ELR (cell line): Measurements from ENCODE around the gene LHFPL2.
A peak's percentile ranks its signal among the peaks of the same experiment; 100 is the strongest.

ENCODE experiments used
- DNase-seq: peaks from one replicate; pipeline ENCODE4 v3.0.0-alpha.2; 2015; ENCODE audit warnings: low read depth

LHFPL2 gene

GRCh38 chr5:78640662-78641474 is 7.7 kb downstream of the LHFPL2 start:
- peak; percentile 68 for DNase-seq

- no peak for DNase-seq
Measured at GRCh38 chr5:78639791-78640190, 8.8 kb downstream of the LHFPL2 start.

GRCh38 chr5:78638973-78639669 is 9.5 kb downstream of the LHFPL2 start:
- DNase-seq = no peak

- DNase-seq = peak; percentile 100
Measured at GRCh38 chr5:78638423-78638822, 10.1 kb downstream of the LHFPL2 start.

- DNase-seq = no peak
Measured at GRCh38 chr5:78637468-78637867, 11.1 kb downstream of the LHFPL2 start.

- DNase-seq = no peak
Measured at GRCh38 chr5:78636682-78637081, 11.9 kb downstream of the LHFPL2 start.

- DNase-seq = peak; percentile 43
Measured at GRCh38 chr5:78634634-78635033, 13.9 kb downstream of the LHFPL2 start.

- no peak for DNase-seq
Measured at GRCh38 chr5:78634229-78634628, 14.3 kb downstream of the LHFPL2 start.

- no peak for DNase-seq
Measured at GRCh38 chr5:78633700-78634099, 14.9 kb downstream of the LHFPL2 start.

GRCh38 chr5:78632467-78632866 is 16.1 kb downstream of the LHFPL2 start:
- no peak for DNase-seq

- DNase-seq = no peak
Measured at GRCh38 chr5:78631931-78632330, 16.6 kb downstream of the LHFPL2 start.

- DNase-seq = no peak
Measured at GRCh38 chr5:78630047-78630446, 18.5 kb downstream of the LHFPL2 start.

- no peak for DNase-seq
Measured at GRCh38 chr5:78629624-78630023, 18.9 kb downstream of the LHFPL2 start.

GRCh38 chr5:78628270-78628992 is 20.1 kb downstream of the LHFPL2 start:
- DNase-seq = peak; percentile 23

- peak; percentile 64 for DNase-seq
Measured at GRCh38 chr5:78627766-78628165, 20.8 kb downstream of the LHFPL2 start.

- DNase-seq = peak; percentile 50
Measured at GRCh38 chr5:78627175-78627574, 21.4 kb downstream of the LHFPL2 start.

- no peak for DNase-seq
Measured at GRCh38 chr5:78626009-78626571, 22.5 kb downstream of the LHFPL2 start.

GRCh38 chr5:78624992-78625391 is 23.6 kb downstream of the LHFPL2 start:
- DNase-seq = no peak

- no peak for DNase-seq
Measured at GRCh38 chr5:78624011-78624541, 24.5 kb downstream of the LHFPL2 start.

GRCh38 chr5:78622302-78622971 is 26.1 kb downstream of the LHFPL2 start:
- no peak for DNase-seq

- DNase-seq = no peak
Measured at GRCh38 chr5:78621291-78621738, 27.3 kb downstream of the LHFPL2 start.
